ENCODE results near the gene PUSL1.

Gene PUSL1

GRCh38 chr1:1335792-1336248, 27.4 kb downstream of the PUSL1 start:
- CTCF ChIA-PET, result interaction anchor here (0.8 to 1.5 kb wide), 3 partner anchors 8 to 38 kb away, joined by 3 to 4 read pairs (median 3); no protein-coding TSS in a partner anchor
- no peak overlapping the region for H3K4me3 ChIP-seq (ENCODE audit: low read depth, low read length)
- no peak for DNase-seq (ENCODE audit: low read depth, low spot score)
- POLR2A ChIA-PET, result no interaction called here
- TF ChIP-seq CTCF (IDR thresholded peaks at IDR 0.05; ENCODE audit: insufficient read depth, low read length, missing control alignments), result no peak

- DNase-seq (ENCODE audit: low read depth, low spot score), result no peak
- CTCF ChIA-PET, result no interaction called here
- POLR2A ChIA-PET, result no interaction called here
- no peak for TF ChIP-seq CTCF (IDR thresholded peaks at IDR 0.05; ENCODE audit: insufficient read depth, low read length, missing control alignments)
- H3K4me3 ChIP-seq (ENCODE audit: low read depth, low read length), result no peak overlapping the region
Observed at GRCh38 chr1:1336446-1336845, 28.0 kb downstream of the PUSL1 start.

- CTCF ChIA-PET, result no interaction called here
- no peak for TF ChIP-seq CTCF (IDR thresholded peaks at IDR 0.05; ENCODE audit: insufficient read depth, low read length, missing control alignments)
Observed at GRCh38 chr1:1336931-1337792, 28.8 kb downstream of the PUSL1 start.

GRCh38 chr1:1337793-1338147, 29.4 kb downstream of the PUSL1 start:
- ChIA-PET POLR2A (no interaction called here), CTCF (no interaction called here)
- no peak for DNase-seq (ENCODE audit: low read depth, low spot score)

More at GRCh38 chr1:1336931-1337792, 28.8 kb downstream of the PUSL1 start:
- DNase-seq (ENCODE audit: low read depth, low spot score), result no peak
- POLR2A ChIA-PET, result no interaction called here
- H3K4me3 ChIP-seq (ENCODE audit: low read depth, low read length), result no peak overlapping the region

GRCh38 chr1:1338278-1338677, 29.9 kb downstream of the PUSL1 start:
- TF ChIP-seq CTCF (IDR thresholded peaks at IDR 0.05; ENCODE audit: insufficient read depth, low read length, missing control alignments), result no peak
- DNase-seq (ENCODE audit: low read depth, low spot score), result no peak
- CTCF ChIA-PET, result interaction anchor here (1.1 kb wide), 1 partner anchor 10 kb away, joined by 4 read pairs; no protein-coding TSS in a partner anchor
- POLR2A ChIA-PET, result no interaction called here
- no peak overlapping the region for H3K4me3 ChIP-seq (ENCODE audit: low read depth, low read length)

More at GRCh38 chr1:1337793-1338147, 29.4 kb downstream of the PUSL1 start:
- no peak overlapping the region for H3K4me3 ChIP-seq (ENCODE audit: low read depth, low read length)
- TF ChIP-seq CTCF (IDR thresholded peaks at IDR 0.05; ENCODE audit: insufficient read depth, low read length, missing control alignments), result no peak

GRCh38 chr1:1340185-1340584, 31.8 kb downstream of the PUSL1 start:
- no peak for DNase-seq (ENCODE audit: low read depth, low spot score)
- H3K4me3 ChIP-seq (ENCODE audit: low read depth, low read length), result no peak overlapping the region
- no peak for TF ChIP-seq CTCF (IDR thresholded peaks at IDR 0.05; ENCODE audit: insufficient read depth, low read length, missing control alignments)
- ChIA-PET POLR2A (interaction anchor here (1.2 kb wide), 1 partner anchor 10 kb away, joined by 3 read pairs; no protein-coding TSS in a partner anchor), CTCF (no interaction called here)
